HL-60 (cell line): ENCODE measurements around the gene AP1G1.

Experiments
- GABPA ChIP-seq: IDR thresholded peaks from 2 replicates; pipeline ENCODE4 v1.6.1; 2012; ENCODE audit warnings: low read depth
- SPI1 ChIP-seq: IDR thresholded peaks from 2 replicates; pipeline ENCODE4 v1.6.1; 2012; ENCODE audit warnings: low read depth, mild to moderate bottlenecking, borderline replicate concordance
- TF ChIP-seq, protein P1 (sequence below): IDR thresholded peaks from one replicate; pipeline ENCODE4 v1.5.1; 2011; ENCODE audit warnings: low read length, control low read depth, inconsistent platforms; ENCODE audit not compliant: insufficient read depth

- TF ChIP-seq, protein P1, sequence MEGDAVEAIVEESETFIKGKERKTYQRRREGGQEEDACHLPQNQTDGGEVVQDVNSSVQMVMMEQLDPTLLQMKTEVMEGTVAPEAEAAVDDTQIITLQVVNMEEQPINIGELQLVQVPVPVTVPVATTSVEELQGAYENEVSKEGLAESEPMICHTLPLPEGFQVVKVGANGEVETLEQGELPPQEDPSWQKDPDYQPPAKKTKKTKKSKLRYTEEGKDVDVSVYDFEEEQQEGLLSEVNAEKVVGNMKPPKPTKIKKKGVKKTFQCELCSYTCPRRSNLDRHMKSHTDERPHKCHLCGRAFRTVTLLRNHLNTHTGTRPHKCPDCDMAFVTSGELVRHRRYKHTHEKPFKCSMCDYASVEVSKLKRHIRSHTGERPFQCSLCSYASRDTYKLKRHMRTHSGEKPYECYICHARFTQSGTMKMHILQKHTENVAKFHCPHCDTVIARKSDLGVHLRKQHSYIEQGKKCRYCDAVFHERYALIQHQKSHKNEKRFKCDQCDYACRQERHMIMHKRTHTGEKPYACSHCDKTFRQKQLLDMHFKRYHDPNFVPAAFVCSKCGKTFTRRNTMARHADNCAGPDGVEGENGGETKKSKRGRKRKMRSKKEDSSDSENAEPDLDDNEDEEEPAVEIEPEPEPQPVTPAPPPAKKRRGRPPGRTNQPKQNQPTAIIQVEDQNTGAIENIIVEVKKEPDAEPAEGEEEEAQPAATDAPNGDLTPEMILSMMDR: no peak
- TF ChIP-seq SPI1 (no peak), GABPA (no peak)
Measured at GRCh38 chr16:71794943-71795342, 13.7 kb downstream of the AP1G1 start.
